NCI-H1092 (cell line): ENCODE data around the gene COLEC11.

Source experiments
- DNase-seq: peaks from one replicate; lab custom pipeline; 2025; lab: John Stamatoyannopoulos, UW

Gene COLEC11

DNA sequence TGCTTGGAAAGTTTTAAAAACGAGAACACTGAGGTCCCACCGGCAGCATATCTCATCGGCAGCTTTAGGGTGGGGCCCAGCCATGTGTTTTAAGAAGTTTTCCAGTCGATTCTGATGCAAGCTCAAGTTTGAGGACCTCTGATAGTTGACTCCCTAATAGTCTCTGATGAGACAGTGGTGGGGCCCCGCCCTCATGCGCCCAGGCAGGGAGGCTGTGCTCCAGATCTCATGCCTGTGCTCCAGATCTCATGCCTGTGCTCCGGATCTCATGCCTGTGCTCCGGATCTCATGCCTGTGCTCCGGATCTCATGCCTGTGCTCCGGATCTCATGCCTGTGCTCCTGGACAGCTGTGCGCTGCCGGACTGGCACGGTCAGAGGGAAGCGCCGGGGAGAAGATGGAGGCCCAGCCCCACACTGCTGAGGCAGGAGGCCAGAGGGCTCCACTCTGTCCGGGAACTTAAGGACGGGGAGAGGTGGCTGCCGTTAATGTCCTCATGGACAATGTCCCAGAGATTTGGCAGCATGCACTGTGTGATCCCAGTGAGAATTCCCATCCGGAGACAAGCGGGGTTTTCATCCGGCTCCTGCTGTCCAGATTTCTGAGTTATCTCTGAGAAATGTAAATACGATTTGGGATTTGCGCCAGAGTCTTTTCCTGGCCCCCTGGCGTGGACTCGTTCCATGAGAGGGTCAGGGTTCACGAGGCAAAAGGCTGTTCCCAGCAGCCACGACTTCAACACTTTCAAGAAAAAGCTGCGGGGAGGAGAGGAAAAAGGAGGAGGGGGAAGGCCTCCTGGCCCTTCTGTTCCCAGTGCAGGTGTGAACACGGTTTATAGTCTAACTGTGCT, 9.4 kb upstream of the COLEC11 start:
- DNase-seq: no peak

DNA sequence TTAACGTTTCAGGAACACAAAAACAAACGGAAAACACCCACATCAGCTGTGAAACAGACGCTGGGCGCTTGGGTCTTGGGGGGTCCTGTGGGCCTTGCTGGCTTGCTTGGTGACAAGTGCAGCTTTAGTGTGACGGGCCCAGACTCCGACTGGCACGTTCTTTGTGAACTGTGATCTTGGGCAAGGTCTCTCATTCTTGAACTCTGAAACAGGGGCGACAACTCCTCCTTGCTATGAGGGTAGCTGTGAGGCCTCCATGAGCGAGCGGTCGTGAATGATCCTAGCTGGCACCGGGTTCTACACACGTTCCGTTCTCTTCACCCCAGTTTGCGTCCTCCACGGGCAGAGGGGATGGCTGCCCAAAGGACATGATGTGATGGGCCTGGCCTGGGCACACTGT, 8.7 kb upstream of the COLEC11 start:
- DNase-seq: no peak

DNA sequence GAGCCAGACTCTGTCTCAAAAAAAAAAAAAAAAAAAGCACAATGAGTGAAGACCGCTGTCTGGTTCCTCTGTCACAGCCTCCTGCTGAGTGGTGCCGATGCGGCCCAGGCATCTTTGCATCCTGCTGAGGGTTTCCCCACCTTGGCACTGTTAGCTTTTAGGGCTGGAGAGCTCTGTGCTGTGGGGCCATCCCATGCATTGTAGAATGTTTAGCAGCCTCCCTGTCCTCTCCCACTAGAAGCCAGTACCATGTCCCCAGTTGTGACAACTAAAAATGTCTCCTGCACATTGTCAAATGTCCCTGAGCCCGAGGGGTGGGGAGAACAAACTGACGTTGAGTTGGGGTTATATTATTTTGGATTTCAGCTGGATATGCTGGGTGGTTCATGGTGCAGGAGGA, 7.9 kb upstream of the COLEC11 start:
- DNase-seq: no peak

DNA sequence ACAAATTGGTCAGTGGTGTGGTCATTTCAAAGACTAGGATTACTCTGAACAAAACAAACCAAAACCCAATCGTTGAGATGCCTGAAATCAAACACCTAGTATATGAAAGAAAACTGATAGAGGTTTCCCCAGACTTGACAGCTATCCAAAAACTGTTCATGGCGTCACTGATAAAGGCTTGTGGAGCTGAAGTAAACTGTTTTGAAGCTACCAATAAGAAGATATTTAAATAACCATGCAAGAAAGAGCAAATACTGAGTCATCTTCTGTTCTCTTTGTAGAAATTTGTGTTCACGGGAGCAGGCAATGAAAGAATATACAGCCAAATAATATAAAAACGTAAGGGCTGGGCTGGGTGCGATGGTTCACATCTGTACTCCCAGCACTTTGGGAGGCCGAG, 7.5 kb upstream of the COLEC11 start:
- no peak for DNase-seq

DNA sequence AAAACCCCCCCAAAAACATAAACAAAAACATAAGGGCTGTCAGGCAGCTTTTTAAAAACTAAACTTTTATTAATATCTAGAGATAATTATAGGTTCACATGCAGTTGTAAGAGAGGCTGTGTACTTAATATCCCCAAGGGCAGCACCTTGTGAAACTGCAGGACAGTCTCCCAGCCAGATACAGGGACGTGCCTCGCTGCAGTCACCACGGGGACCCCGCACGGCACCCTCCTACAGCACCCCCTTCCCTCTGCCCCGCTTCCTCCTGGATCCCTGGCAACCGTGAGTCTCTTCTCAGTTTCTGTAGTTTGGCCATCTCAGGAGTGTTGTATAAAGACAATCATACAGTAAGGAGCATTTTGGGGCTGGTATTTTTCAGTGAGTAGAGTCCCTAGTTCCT, 6.8 kb upstream of the COLEC11 start:
- no peak for DNase-seq

DNA sequence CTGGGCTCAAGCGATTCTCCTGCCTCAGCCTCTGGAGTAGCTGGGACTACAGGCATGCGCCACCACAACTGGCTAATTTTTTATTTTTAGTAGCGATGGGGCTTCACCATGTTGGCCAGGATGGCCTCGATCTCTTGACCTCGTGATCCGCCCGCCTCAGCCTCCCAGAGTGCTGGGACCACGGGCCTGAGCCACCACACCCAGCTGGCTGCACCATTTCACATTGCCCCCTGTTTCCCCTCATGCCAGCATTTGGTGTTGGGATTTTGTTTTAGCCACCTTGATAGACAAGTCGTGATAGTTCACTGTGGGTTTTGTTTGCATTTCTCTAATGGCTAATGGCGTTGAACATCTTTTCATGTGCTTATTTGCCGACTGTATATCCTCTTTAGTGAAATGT, 5.8 kb upstream of the COLEC11 start:
- no peak for DNase-seq

DNA sequence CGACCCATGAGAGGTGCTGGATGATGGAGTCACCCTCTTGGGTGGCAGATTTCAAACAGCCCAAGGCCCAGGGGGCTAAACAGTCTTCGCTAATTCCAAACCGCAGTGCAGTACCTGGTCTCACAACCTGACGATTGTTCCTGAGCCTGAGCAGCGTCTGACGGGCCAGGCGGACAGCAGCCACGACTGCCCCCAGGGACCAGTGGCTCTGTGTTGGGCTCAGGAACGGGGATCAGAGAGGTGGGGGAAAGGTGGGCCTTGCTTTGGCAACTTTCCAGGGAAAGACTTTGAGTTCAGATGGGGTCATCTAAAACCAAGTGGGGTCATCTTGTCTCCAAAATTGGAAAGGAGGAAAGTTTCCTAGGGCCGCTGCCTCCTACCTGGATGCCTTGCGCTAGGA, 492 bp downstream of the COLEC11 start:
- DNase-seq: no peak

DNA sequence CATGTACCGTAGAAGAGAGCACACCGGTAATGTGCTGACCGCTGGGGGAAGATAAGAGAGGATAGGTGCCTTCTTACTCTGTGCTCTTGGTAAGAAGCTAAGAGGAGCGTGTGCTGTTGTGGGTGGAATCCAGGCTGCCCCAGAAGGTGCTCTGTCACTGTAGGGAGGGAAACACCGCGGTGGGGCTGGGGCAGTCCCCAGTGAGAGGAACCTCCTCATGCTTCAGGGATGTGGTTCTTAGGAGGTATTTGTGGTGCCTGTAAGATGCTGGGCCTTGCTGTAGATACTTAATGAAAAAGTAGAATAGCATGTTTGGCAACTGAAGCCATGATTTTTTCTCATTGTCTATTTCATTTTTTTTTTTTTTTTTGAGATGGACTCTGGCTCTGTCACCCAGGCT, 1.1 kb downstream of the COLEC11 start:
- DNase-seq: no peak

DNA sequence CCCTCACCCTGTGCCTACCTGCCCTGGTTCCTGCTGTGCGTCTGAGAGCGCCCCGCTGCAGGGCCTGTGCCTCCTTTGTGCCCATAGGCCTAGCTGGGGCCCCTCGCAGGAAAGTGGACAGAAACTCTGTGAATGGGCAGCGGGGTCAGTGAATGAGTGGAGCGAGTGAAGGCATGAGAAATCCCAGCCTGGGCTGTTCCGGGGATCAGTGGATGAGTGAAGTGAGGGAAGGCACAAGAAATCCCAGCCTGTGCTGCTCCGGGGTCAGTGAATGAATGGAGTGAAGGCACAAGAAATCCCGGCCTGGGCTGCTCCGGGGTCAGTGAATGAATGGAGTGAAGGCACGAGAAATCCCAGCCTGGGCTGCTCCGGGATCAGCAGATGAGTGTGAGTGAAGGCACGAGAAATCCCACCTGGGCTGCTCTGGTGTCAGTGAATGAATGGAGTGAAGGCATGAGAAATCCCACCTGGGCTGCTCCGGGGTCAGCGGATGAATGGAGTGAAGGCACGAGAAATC, 2.0 kb downstream of the COLEC11 start:
- no peak for DNase-seq

DNA sequence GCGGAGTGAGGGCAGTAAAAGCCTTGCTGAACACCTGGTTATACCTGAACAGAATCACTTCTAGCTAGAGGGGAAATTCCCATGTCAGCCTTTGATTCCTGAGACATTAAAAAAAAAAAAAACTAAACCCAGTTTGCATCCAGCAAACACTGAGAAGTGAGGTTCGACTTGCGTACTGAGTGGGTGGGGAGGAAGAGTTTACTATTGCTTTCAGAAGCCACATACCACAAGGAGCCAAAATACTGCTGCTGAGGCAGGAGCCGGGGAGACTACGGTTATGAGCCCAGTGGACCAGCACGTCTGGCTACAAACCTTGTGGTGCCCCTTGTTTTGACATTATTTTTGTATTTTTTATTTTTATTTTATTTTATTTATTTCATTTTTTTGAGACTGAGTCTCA, 2.7 kb downstream of the COLEC11 start:
- no peak for DNase-seq

DNA sequence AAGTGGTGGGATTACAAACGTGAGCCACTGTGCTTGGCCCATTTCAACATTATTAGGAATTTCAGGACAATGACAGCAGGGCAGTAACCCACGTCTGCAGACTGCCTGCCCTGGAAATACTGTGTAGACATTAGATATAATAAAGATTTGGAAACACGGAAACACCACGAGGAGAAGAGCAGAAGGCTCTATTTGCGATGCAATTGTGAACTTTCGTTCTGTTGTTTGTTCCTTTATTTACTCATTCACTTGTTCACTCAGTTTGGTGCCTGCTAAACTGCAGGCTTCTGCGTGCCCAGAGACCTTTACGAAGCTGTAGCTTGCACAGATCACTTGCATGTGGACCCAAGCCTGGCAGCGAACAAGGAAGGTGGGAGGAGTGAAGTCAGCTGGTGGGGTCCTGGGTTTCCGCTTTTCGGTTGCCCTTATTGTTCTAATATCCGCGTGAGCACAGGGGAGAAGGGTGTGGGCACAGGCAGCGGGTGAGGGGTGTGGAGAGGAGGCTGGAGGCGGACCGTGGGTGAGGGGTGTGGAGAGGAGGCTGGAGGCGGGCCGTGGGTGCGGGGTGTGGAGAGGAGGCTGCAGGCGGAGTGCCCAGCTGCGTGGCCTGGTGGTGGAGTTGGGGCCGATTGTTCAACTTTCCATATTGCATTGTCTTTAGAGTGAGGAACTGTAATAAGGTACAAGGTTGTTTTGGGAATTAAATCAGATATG, 3.4 kb downstream of the COLEC11 start:
- no peak for DNase-seq

DNA sequence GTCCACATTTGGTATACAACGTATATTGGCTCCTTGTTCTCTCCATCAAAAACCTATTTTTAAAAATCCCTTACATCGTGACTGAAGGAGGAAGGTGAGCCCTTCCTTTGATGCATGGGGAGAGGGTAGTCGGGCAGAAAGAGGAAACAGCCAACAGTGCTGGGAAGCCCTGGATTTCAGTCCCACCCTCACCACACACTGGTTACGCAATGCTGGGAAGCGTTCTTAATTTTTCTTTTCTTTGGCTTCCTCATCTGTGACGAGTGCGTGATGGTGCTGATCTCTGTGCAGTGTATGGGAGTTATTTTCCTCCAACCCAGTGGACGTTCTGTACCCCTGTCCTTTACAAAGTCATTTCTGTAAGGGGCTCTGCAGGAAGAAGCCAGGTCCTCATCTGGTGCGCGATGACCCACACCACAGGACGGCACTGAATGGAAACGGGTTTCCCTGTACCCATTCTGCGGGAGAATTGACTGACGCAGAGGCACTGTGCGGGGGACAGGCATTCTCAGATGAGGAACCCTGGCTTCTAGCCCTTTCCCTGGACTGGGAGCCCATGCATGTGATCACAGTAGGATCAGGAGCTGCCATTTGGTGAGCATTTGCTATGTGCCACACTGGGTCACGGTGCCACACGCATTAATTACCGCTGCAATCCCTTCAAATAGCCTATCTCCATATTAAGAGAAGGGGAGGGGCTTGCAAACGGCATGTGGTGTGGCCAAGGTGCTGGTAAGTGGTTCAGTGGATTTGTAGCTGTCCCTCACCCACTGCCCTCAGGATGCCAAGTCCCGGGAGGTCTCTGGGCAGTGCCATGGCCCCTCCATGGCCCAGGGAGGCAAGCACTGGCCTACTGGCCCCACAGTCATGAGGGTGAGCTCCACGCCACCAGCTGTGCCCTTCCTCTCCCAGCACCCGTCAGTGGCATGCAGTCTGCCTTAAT, 4.3 kb downstream of the COLEC11 start:
- DNase-seq: no peak

DNA sequence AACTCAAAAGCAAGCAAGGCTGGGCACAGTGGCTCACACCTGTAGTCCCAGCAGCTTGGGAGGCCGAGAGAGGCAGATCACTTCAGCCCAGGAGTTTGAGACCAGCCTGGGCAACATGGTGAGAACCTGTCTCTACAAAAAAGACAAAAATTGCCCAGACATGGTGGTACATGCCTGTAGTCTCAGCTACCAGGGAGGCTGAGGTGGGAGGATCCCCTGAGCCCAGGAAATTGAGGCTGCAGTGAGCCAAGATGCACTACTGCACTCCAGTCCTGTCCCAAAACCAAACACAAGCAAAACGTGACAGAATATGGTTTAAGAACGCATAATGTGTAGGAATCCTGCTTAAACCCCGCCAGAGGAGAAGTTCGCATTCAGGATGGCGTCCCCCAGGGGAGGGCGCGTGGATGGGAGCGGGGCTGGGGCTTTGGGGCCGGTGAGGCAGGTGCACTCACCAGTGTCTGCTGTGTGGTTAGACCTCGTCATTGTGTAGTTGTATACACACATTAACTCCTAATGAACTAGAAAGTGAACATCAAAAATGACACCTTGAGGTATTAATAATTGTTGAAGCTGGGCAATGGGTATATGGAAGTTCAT, 5.4 kb downstream of the COLEC11 start:
- DNase-seq: no peak

DNA sequence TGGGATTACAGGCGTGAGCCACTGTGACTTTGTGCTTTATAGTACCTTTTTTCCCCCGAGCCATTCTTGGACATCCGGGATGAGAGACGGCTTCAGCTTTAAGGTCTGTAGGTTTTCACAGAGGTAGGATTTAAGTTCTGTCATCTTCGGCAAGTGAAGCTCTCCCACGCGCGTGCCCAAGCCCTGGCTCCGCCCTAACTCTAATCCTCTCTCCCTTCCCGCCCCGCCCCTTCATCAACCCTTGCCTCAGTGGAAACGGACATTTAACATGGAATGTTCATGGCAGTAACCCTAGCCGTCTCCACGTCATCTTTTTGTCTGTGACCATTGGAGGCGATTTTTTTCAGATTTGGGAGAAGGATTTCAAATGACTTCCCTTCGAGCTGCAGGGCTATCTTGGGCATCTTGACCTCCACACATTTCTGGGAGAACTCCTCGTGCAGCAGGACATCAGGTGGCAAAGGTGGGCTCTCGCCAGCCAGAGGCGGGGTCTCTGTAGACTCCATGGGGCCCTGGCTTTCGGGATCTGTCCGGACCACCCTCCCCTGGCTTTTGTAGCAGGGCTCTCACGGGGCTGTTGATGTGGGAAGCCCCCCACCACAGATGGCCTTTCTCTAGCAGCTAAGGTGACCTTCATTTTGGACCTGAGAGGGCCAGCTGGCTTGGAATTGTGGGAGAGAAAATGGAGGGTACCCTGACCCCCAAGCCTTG, 6.8 kb downstream of the COLEC11 start:
- no peak for DNase-seq

DNA sequence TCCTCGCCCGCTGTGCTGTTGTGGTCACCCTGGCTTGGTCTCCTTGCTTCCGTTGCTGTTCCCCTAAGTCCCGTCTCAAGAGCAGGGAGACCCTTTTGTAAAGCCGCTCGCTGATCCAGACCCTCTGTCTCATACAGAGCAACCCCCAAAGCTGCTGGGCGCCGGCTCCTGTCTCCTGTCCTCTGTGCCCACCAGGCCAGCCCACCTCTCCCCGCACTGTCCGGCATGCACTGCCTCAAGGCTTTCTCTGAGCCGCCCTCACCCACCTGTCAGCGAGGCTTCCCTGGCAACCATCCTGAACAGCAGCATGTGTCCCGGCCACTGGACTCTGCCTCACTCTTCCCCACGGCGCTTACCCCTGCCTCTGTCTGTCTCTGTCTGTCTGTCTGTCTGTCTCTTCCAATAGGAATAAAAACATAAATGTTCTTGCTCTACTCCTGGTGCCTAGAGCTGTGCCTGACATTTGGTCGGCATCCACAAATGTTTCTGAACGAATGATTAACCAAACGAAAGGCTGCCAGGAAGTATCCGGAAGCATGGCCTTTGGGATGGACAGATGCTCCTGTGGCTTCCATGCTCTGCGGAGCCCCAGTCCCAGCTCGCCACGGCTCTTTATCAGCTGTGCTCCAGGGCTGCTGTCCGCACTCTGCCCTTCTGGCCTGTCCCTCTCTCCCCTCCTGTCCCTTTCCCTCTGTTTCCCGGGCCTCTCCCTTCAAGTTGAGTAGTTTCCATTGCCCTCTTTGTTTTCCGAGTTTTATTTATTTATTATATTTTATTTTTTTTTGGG, 7.8 kb downstream of the COLEC11 start:
- DNase-seq: no peak

DNA sequence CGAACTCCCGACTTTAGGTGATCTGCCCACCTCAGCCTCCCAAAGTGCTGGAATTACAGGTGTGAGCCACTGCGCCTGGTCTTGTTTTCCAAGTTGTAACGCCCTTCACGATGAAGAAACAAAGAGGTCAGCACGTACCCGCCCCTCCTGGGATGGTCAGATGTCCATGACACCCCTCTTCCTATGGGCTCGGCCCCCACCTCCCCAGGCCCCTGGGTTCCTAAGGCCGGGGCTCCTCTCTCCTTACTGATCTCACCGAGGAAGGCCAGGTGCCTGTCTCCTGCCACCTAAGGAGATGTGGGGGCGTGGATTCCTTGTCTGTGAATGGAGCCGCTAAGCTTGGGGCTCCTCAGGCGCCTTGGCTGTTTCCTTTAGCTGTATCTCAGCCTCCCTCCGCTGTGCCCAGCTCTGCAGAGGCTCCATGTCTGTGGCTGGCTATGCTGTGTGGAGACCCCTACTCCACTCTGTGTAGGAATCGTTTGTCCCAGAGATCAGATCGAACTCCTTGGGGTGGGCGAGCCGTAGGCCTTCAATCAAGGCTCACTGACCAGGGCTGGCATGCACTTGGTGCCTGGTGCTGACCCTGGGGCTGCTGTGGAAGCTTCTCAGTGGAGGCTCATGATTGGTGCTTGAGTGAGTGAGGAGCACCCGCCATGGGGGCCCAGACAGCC, 8.8 kb downstream of the COLEC11 start:
- no peak for DNase-seq

DNA sequence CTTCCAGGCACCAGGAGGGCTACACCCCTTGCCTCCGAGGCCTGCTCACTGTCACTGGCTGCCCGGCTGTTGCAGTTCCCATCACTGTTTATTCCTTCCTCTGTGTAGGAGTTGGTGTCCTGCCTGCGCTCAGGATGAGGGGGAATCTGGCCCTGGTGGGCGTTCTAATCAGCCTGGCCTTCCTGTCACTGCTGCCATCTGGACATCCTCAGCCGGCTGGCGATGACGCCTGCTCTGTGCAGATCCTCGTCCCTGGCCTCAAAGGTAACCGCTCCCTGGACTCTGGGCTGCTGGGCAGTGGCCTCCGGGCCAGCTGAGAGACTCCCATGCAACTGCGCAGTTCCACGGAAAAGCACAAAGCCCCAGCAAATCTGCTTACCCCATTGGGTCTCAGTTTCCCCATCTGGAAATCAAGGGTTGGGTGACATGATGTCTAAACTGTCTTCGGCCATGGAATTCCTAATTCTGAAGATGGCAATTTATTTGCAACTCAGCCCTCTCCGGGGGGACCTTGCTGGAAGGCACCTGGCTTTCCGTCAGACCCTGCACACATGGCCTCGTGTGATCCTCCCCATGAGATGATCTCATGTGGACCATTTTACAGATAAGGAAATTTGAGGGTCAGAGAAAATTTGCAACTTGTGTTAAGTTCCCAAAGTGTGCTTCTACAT, 9.4 kb downstream of the COLEC11 start:
- DNase-seq: no peak

DNA sequence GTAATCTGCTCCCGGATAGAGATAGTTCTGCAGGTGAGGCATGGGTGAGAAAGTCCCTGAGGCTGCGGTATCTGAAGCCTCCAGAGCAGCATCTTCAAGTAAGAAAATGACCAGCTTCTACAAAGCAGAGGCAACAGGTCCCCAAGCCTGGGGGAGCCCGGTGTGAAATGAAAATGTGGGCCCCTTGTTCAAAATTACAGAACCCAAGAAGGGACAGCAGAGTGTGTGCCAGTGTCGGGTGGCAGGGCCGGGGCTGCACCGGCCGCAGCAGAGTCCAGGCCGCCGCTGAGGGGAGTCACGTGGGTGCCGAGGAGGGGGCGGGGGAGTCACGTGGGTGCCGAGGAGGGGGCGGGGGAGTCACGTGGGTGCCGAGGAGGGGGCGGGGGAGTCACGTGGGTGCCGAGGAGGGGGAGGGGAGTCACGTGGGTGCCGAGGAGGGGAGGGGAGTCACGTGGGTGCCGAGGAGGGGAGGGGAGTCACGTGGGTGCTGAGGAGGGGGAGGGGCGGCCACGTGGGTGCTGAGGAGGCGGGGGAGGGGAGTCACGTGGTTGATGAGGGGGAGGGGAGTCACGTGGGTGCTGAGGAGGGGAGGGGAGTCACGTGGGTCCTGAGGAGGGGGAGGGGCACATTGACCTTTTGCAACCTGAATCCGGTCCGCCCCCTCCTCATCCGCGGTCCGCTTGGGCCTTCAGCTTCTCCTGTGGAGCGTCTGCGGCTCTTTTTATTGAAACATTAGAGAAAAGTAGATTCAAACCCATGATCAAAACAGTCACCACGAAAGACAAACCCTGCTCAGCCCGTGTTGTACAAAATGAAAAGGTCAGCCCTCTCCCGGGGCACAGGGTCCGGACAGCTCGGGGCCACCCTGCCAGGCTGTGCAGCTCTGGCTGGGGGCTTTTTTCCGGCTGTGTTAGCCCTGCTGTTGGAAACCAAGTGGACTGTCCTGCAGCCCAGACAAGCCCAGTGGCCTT, 10.4 kb downstream of the COLEC11 start:
- DNase-seq: peak; percentile 31
